Mesendoderm (in vitro differentiated cells): Measurements from ENCODE around the gene JARID2.

Source experiments
- DNase-seq: peaks from one replicate; pipeline ENCODE4 v3.0.0; 2013
- H2AK5ac ChIP-seq: 2 replicates; pipeline ENCODE4 v1.6.1; 2013; ENCODE audit warnings: low read length, inconsistent platforms
- H2BK120ac ChIP-seq: 2 replicates; pipeline ENCODE4 v1.6.1; 2013; ENCODE audit warnings: low read depth, mild to moderate bottlenecking, low read length, moderate library complexity, mixed read lengths
- H2BK15ac ChIP-seq: replicated peaks from 2 replicates; pipeline ENCODE4 v1.6.1; 2013; ENCODE audit warnings: low read depth, mild to moderate bottlenecking, moderate library complexity
- H2BK5ac ChIP-seq: 2 replicates; pipeline ENCODE4 v1.6.1; 2013; ENCODE audit warnings: low read length, inconsistent platforms
- H3K18ac ChIP-seq: 2 replicates; pipeline ENCODE4 v1.6.1; 2013; ENCODE audit warnings: mild to moderate bottlenecking, low read length, mixed read lengths
- H3K23ac ChIP-seq: one replicate; pipeline ENCODE4 v1.6.1; 2013; ENCODE audit warnings: low read length
- H3K27ac ChIP-seq: 2 replicates; pipeline ENCODE4 v1.5.1; 2013; ENCODE audit warnings: low read depth, mild to moderate bottlenecking, inconsistent platforms, low read length, moderate library complexity
- H3K27me3 ChIP-seq: 2 replicates; pipeline ENCODE4 v1.6.1; 2013; ENCODE audit warnings: low read length, control low read depth, mild to moderate bottlenecking, inconsistent platforms; ENCODE audit not compliant: insufficient read depth, poor library complexity
- H3K36me3 ChIP-seq: 2 replicates; pipeline ENCODE4 v1.6.1; 2013; ENCODE audit warnings: low read length, inconsistent platforms; ENCODE audit not compliant: control insufficient read depth, insufficient read depth
- H3K4ac ChIP-seq: one replicate; pipeline ENCODE4 v1.6.1; 2013; ENCODE audit warnings: low read depth, mild to moderate bottlenecking, low read length, moderate library complexity
- H3K4me1 ChIP-seq: 2 replicates; pipeline ENCODE4 v1.6.1; 2013; ENCODE audit warnings: low read depth, low read length, inconsistent platforms; ENCODE audit not compliant: control insufficient read depth
- H3K4me2 ChIP-seq: 2 replicates; pipeline ENCODE4 v1.6.1; 2013; ENCODE audit warnings: low read length
- H3K4me3 ChIP-seq: 2 replicates; pipeline ENCODE4 v1.5.1; 2013; ENCODE audit warnings: mild to moderate bottlenecking, low read length
- H3K56ac ChIP-seq: one replicate; pipeline ENCODE4 v1.6.1; 2013; ENCODE audit warnings: low read length
- H3K79me1 ChIP-seq: 2 replicates; pipeline ENCODE4 v1.6.1; 2013; ENCODE audit warnings: low read length, inconsistent platforms
- H3K79me2 ChIP-seq: 2 replicates; pipeline ENCODE4 v1.6.1; 2013; ENCODE audit warnings: mild to moderate bottlenecking, low read length; ENCODE audit not compliant: control insufficient read depth, insufficient read depth
- H3K9ac ChIP-seq: 2 replicates; pipeline ENCODE4 v1.6.1; 2013; ENCODE audit warnings: low read length, inconsistent platforms
- H4K5ac ChIP-seq: one replicate; pipeline ENCODE4 v1.6.1; 2013; ENCODE audit warnings: low read length
- H4K8ac ChIP-seq: one replicate; pipeline ENCODE4 v1.6.1; 2013; ENCODE audit warnings: low read depth, mild to moderate bottlenecking, control low read depth, low read length, moderate library complexity
- WGBS: extraction: QIAGEN DNeasy Blood & Tissue Kit; methylation state at CpG from one replicate; pipeline ENCODE4 v1.1.7; 2013; ENCODE audit warnings: low lambda C conversion rate, missing lambda C conversion rate; ENCODE audit not compliant: insufficient coverage; ENCODE audit errors: extremely low coverage; 5-methylcytosine and 5-hydroxymethylcytosine counted together

The JARID2 gene

DNA sequence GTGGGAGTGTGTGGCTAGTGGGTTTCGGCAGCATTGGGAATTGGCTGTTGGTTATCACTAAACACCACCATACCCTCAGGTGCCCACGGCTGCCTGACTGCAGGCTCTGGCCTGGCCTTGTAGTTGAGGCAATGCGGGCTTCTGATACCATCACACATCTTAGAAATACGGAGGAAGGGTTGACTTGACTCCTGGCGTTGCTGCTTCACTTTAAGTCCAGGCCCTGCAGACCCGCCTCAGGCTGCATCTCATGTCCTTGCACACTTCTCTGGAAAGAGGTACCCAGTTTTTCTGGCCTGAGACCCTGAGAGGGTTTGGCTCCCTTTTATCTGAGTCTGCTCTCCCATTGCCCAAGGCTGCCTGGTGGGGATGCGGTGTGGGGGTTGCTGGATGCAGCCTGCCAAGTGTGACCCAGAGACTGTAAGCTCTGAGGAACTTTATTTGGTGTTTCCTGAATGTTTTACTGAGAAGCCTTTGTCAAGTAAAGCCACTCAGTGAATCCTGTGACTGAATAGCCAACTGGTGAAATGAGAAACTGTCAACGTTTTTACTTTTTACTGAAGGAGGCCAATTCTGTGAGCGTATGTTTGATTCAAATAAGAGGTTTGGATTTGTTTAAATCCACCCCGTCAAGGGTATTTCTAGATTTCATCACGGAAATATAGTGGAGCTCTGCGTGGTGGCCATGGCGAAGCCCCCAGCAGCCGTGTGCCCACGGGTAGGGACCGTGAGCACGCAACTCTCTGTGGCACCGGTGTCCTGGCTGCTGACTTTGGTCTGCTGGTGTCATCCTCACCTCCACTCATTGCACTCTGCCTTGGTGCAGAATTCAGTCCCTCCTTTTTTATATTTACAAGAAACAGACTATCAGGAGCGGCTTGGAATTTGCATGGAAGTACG lies 256.8 kb downstream of the JARID2 start:
- no peak overlapping the region for H3K4me3 ChIP-seq
- no peak overlapping the region for H3K18ac ChIP-seq
- no peak overlapping the region for H4K8ac ChIP-seq
- no peaks in the 10 kb centered on the region for H3K4me1 ChIP-seq
- no peak overlapping the region for H3K4ac ChIP-seq
- H2AK5ac ChIP-seq = no peak overlapping the region
- H3K23ac ChIP-seq = no peak overlapping the region
- H3K4me2 ChIP-seq = no peak overlapping the region
- no peak overlapping the region for H2BK5ac ChIP-seq
- H4K5ac ChIP-seq = no peak overlapping the region
- H3K9ac ChIP-seq = no peak overlapping the region
- H3K27ac ChIP-seq = no peak overlapping the region
- no peak overlapping the region for H3K56ac ChIP-seq
- no peak overlapping the region for H2BK15ac ChIP-seq
- WGBS = no CpG with 5 or more reads among the region's 20 CpGs
- no peaks in the 10 kb centered on the region for H3K27me3 ChIP-seq
- peaks cover 12% of the 10 kb centered on the region for H3K36me3 ChIP-seq
- no peak for DNase-seq
- H3K79me1 ChIP-seq = peaks cover 15% of the 10 kb centered on the region
- H3K79me2 ChIP-seq = peaks cover 2% of the 10 kb centered on the region
- no peak overlapping the region for H2BK120ac ChIP-seq

DNA sequence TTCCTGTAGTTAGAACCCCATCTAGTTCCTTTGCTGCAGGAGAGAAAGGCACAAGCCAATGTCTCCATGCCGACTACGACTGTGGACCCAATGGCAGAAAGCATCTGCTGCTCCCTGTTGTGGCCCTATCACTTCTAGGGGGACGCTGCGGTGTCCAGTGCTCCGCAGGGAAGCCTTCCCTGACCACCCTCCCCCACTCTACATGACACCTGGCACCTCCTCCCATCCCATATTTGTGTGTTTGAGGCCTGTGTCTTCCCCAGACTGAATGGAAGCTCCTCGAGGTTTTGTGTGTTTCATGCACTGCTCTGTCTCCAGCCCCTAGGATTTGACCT lies 257.4 kb downstream of the JARID2 start:
- Histone ChIP-seq H2AK5ac (no peak overlapping the region), H3K79me2 (peaks cover 2% of the 10 kb centered on the region), H3K79me1 (peaks cover 13% of the 10 kb centered on the region), H2BK5ac (no peak overlapping the region), H3K4me3 (no peak overlapping the region), H3K9ac (no peak overlapping the region), H3K4me1 (no peaks in the 10 kb centered on the region), H3K56ac (no peak overlapping the region), H2BK120ac (no peak overlapping the region), H4K8ac (no peak overlapping the region), H3K27me3 (no peaks in the 10 kb centered on the region), H3K36me3 (peaks cover 12% of the 10 kb centered on the region), H3K4me2 (no peak overlapping the region), H3K23ac (no peak overlapping the region), H3K4ac (no peak overlapping the region), H3K27ac (no peak overlapping the region), H3K18ac (no peak overlapping the region), H2BK15ac (no peak overlapping the region), H4K5ac (no peak overlapping the region)
- no peak for DNase-seq
- WGBS = no CpG with 5 or more reads among the region's 6 CpGs

DNA sequence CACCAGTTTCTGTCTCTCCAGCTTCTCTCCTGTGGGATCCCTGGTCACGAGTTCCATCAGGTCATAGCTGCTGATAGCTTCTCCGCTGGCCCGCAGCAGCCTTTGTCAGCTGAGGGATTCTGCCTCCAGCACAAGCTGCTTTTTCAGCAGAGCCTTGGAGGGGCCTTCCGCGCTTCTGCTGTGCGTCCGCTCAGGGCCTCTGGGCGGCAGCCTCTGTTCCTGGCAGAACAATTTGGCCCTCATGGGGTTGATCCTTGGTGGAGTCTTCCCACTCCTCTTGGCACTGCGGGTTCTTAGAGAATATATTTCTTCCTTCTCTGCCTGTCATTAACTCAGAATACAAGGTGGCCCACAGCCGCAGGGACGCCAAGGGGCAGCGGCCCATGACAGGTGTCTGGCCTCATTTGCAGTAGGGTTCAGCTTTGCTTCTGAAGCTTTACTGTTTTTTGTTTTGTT lies 258.2 kb downstream of the JARID2 start:
- Histone ChIP-seq H3K79me1 (peaks cover 14% of the 10 kb centered on the region), H2AK5ac (no peak overlapping the region), H4K8ac (no peak overlapping the region), H4K5ac (no peak overlapping the region), H2BK5ac (no peak overlapping the region), H2BK15ac (no peak overlapping the region), H3K4me3 (no peak overlapping the region), H3K79me2 (peaks cover 2% of the 10 kb centered on the region), H3K4me1 (no peaks in the 10 kb centered on the region), H3K27me3 (no peaks in the 10 kb centered on the region), H3K23ac (no peak overlapping the region), H3K4me2 (no peak overlapping the region), H3K27ac (no peak overlapping the region), H2BK120ac (no peak overlapping the region), H3K56ac (no peak overlapping the region), H3K4ac (no peak overlapping the region), H3K9ac (no peak overlapping the region), H3K18ac (no peak overlapping the region), H3K36me3 (peaks cover 12% of the 10 kb centered on the region)
- DNase-seq = no peak
- WGBS = no CpG with 5 or more reads among the region's 12 CpGs

DNA sequence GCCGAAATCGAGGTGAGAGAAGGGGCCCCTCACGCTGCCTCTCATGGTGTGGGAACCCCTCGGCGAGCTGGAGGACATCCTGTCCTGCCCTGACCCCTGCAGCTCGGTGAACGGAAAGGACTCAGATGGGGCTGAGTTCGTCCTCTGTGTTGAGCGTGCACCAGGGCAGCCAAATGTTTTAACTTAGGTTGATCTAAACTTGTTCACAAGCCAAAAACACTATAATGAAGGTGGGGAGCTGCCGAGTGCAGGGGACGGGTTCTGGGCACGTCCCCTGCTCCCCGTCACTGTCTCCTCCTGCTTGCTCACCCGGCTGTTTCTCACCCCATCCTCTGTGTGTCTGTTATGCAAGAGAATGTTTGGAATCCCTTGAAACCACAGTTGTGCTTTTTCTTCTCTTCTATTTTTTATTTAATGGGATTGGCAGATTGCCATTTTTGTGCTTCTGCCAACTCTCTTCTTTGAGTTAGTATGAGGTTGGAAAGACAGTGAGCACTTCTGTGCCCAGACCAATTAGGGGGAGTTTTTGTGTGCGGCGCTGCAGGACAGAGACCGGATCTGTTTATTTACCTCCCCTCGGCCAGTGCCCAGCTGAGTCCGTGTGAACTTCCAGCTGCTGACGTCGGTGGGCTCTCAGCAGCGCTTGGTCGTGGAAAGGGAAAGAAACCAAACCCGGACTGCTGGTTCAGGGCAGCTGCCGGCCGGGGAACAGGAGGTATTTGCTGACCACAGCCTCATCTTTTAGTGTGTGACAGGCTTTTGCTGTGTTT lies 258.9 kb downstream of the JARID2 start:
- H3K4me1 ChIP-seq = no peaks in the 10 kb centered on the region
- no peak overlapping the region for H3K18ac ChIP-seq
- DNase-seq = no peak
- H3K4me2 ChIP-seq = no peak overlapping the region
- H3K36me3 ChIP-seq = peaks cover 11% of the 10 kb centered on the region
- H2AK5ac ChIP-seq = no peak overlapping the region
- H4K5ac ChIP-seq = no peak overlapping the region
- no peak overlapping the region for H3K4ac ChIP-seq
- H4K8ac ChIP-seq = no peak overlapping the region
- no peak overlapping the region for H2BK15ac ChIP-seq
- H3K4me3 ChIP-seq = no peak overlapping the region
- H2BK120ac ChIP-seq = no peak overlapping the region
- no peak overlapping the region for H3K9ac ChIP-seq
- H3K23ac ChIP-seq = no peak overlapping the region
- peaks cover 2% of the 10 kb centered on the region for H3K79me2 ChIP-seq
- WGBS = no CpG with 5 or more reads among the region's 26 CpGs
- H2BK5ac ChIP-seq = no peak overlapping the region
- no peaks in the 10 kb centered on the region for H3K27me3 ChIP-seq
- H3K56ac ChIP-seq = no peak overlapping the region
- H3K27ac ChIP-seq = no peak overlapping the region
- peaks cover 10% of the 10 kb centered on the region for H3K79me1 ChIP-seq

- Histone ChIP-seq H4K8ac (no peak overlapping the region), H2AK5ac (no peak overlapping the region), H2BK120ac (no peak overlapping the region), H3K4me2 (no peak overlapping the region), H3K18ac (no peak overlapping the region), H3K27me3 (no peaks in the 10 kb centered on the region), H3K79me2 (peaks cover 2% of the 10 kb centered on the region), H3K9ac (no peak overlapping the region), H3K23ac (no peak overlapping the region), H2BK5ac (no peak overlapping the region), H3K36me3 (peaks cover 11% of the 10 kb centered on the region), H3K79me1 (peaks cover 10% of the 10 kb centered on the region), H3K4ac (no peak overlapping the region), H2BK15ac (no peak overlapping the region), H4K5ac (no peak overlapping the region), H3K4me1 (no peaks in the 10 kb centered on the region), H3K4me3 (no peak overlapping the region), H3K56ac (no peak overlapping the region), H3K27ac (no peak overlapping the region)
- no peak for DNase-seq
- WGBS = no CpG with 5 or more reads among the region's 18 CpGs
These were observed 259.6 kb downstream of the JARID2 start for GRCh38 chr6:15505463-15505918.
